ENCODE measurements around the gene NXPE1. TPM values are rescaled to one million over a fixed set of nuclear protein-coding genes. Genes with fewer than 3 reads are reported as not detected.
"Not testable (repeated sequence)": the region's sequence is repeated elsewhere in the genome, so short reads cannot be mapped to it uniquely, and the experiment has no call there.

NXPE1 gene
- total RNA-seq, result not detected

DNA sequence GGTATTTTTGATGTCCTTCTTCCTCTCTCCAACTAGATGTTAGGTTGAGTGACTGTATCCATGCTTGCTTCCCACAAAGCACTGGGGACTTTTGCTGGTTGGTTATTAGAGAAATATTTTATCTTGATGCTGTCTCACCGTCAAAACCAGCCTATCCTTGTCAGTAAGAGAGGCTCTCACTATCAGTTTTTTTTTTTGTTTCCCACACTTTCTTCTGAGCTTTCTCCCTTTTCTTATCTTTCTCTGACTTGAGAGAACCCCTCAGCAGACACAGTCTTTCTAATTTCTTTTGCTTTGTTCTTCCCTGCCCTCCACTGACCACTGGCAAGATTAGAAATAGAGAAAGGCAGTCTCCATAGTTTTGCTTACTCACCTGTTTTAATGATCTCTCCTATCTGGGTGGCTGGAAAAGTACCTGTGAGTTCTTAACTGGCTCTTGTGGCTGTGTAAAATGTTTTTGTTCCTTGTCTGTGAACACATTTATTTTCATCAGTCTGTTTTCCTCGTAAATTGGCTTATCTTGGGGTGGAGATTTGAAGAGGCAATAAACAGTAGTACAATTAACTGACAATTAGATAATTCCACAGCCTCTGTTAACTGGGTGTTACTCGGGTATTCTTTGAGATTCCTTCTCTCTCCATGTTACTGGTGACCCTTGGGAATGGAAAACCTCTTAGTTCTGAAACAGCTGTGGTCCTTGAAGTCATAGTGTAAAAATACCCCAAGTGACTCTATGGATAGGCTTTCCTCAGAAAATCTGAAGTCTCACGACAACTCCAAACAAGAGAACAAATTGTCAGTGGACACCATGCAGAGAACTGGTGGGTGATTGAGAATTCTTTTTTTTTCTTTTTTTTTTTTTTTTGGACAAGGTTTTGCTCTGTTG, at the start of gene NXPE1:
NXPE1 (minus strand) TSS at position 457 of the 886 bp plus-strand sequence. CDS start 8,680 bp downstream, outside the sequence.
- intact Hi-C loops (cut with micrococcal nuclease), result loop anchor here (5.0 kb wide), 1 partner anchor 117 kb away; no protein-coding TSS in a partner anchor
- H3K4me1 Mint-ChIP-seq (ENCODE audit: low read depth), result peaks cover 11% of the 10 kb centered on the region
- H3K36me3 Mint-ChIP-seq (ENCODE audit: low read depth), result no peaks in the 10 kb centered on the region
- no peaks in the 10 kb centered on the region for H3K27me3 Mint-ChIP-seq (ENCODE audit: low read depth)
- no peaks in the 10 kb centered on the region for H3K9me3 Mint-ChIP-seq
- H3K27ac Mint-ChIP-seq, result no peak within 1 kb of the TSS
- CTCF ChIA-PET, result no interaction called here
- no peak for DNase-seq
- no peak within 1 kb of the TSS for H3K4me3 Mint-ChIP-seq

DNA sequence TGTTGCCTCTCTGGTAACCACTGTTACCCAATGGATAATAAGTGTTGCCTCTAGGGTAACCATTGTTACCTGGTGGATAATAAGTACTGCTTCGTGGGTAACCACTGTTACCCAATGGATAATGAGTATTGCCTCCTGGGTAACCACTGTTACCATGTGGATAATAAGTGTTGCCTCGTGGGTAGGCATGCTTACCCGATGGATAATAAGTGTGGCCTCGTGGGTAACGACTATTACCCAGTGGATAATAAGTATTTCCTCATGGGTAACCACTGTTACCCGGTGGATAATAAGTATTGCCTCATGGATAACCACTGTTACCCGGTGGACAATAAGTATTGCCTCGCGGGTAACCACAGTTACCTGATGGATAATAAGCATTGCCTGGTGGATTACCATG, 49.7 kb upstream of the NXPE1 start:
- no peak for DNase-seq
- no peaks in the 10 kb centered on the region for H3K4me1 Mint-ChIP-seq (ENCODE audit: low read depth)
- H3K36me3 Mint-ChIP-seq (ENCODE audit: low read depth), result no peaks in the 10 kb centered on the region
- H3K27ac Mint-ChIP-seq, result no peak overlapping the region
- no peaks in the 10 kb centered on the region for H3K27me3 Mint-ChIP-seq (ENCODE audit: low read depth)
- no peaks in the 10 kb centered on the region for H3K9me3 Mint-ChIP-seq
- CTCF ChIA-PET, result no interaction called here
- intact Hi-C loops (cut with micrococcal nuclease), result no loop called here
- no peak overlapping the region for H3K4me3 Mint-ChIP-seq

DNA sequence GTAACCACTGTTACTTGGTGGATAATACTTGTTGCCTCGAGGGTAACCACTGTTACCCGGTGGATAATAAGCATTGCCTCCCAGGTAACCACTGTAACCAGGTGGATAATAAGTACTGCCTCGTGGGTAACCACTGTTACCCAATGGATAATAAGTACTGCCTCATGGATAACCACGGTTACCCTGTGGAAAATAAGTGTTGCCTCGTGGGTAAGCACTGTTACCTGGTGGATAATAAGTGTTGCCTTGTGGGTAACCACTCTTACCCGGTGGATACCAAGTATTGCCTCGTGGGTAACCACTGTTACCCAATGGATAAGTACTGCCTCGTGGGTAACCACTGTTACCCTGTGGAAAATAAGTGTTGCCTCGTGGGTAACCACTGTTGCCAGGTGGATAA, 48.9 kb upstream of the NXPE1 start:
- H3K9me3 Mint-ChIP-seq; H3K27ac Mint-ChIP-seq; intact Hi-C loops (cut with micrococcal nuclease): not testable (repeated sequence)

DNA sequence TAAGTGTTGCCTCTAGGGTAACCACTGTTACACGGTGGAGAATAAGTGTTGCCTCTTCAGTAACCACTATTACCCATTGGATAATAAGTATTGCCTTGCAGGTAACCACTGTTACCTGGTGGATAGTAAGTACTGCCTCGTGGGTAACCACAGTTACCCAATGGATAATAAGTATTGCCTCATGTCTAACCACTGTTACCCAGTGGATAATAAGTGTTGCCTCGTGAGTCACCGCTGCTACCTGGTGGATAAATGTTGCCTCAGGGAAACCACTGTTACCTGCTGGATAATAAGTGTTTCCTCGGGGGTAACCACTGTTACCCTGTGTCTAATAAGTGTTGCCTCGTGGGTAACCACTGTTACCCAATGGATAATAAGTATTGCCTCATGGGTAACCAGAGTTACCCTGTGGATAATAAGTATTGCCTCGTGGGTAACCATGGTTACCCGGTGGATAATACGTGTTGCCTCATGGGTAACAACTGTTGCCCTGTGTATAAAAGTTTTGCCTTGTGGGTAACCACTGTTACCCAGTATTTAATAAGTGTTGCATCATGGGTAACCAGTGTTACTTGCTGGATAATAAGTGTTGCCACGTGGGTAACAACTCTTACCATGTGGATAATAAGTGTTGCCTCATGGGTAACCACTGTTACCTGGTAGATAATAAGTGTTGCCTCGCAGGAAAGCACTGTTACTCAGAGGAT, 48.2 kb upstream of the NXPE1 start:
- Mint-ChIP-seq H3K4me1 (ENCODE audit: low read depth) (no peaks in the 10 kb centered on the region), H3K27ac (no peak overlapping the region)

More for the DNA sequence above, 48.9 kb upstream of the NXPE1 start:
- H3K36me3 Mint-ChIP-seq (ENCODE audit: low read depth); H3K4me1 Mint-ChIP-seq (ENCODE audit: low read depth); H3K27me3 Mint-ChIP-seq (ENCODE audit: low read depth); CTCF ChIA-PET; DNase-seq; H3K4me3 Mint-ChIP-seq: not testable (repeated sequence)

DNA sequence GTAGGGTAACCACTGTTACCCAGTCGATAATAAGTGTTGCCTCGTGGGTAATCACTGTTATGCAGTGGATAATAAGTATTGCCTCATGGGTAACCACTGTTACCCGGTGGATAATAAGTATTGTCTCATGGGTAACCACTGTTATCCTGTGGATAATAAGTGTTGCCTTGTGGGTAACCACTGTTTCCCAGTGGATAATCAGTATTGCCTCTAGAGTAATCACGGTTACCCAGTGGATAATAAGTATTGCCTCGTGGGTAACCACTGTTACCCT, 47.1 kb upstream of the NXPE1 start:
- H3K4me1 Mint-ChIP-seq (ENCODE audit: low read depth); H3K36me3 Mint-ChIP-seq (ENCODE audit: low read depth); H3K27ac Mint-ChIP-seq; CTCF ChIA-PET; H3K27me3 Mint-ChIP-seq (ENCODE audit: low read depth); DNase-seq; H3K9me3 Mint-ChIP-seq; H3K4me3 Mint-ChIP-seq: not testable (repeated sequence)
- intact Hi-C loops (cut with micrococcal nuclease), result loop anchor here (2.0 kb wide), 1 partner anchor 266 kb away; no protein-coding TSS in a partner anchor

More for the DNA sequence above, 48.2 kb upstream of the NXPE1 start:
- Mint-ChIP-seq H3K9me3 (no peaks in the 10 kb centered on the region), H3K4me3 (no peak overlapping the region), H3K36me3 (ENCODE audit: low read depth) (no peaks in the 10 kb centered on the region), H3K27me3 (ENCODE audit: low read depth) (no peaks in the 10 kb centered on the region)
- intact Hi-C loops (cut with micrococcal nuclease), result loop anchor here (2.0 kb wide), 1 partner anchor 267 kb away; no protein-coding TSS in a partner anchor
- CTCF ChIA-PET, result no interaction called here
- no peak for DNase-seq

DNA sequence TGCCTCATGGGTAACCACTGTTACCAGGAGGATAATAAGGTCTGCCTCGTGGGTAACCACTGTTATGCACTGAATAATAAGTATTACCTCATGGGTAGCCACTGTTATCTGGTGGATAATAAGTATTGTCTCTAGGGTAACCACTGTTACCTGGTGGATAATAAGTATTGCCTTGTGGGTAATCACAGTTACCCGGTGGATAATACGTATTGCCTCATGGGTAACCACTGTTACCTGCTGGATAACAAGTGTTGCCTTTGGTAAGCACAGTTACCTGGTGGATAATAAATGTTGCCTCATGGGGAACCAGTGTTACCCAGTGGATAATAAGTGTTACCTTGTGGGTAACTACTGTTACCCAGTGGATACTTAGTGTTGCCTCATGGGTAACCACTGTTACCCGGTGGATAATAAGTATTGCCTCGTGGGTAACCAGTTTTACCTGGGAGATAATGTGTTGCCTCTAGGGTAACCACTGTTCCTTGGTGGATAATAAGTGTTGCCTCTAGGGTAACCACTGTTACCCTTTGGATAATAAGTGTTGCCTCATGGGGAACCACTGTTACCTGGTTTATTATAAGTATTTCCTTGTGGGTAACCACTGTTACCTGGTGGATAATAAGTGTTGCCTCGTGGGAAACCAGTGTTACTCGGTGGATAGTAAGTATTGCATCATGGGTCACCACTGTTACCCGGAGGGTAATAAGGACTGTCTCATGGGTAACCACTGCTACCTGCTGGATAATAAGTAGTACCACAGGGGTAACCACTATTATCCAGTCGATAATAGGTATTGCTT, 46.5 kb upstream of the NXPE1 start:
- Mint-ChIP-seq H3K36me3 (ENCODE audit: low read depth) (no peaks in the 10 kb centered on the region), H3K4me3 (no peak overlapping the region), H3K4me1 (ENCODE audit: low read depth) (no peaks in the 10 kb centered on the region), H3K27me3 (ENCODE audit: low read depth) (no peaks in the 10 kb centered on the region), H3K27ac (no peak overlapping the region), H3K9me3 (no peaks in the 10 kb centered on the region)
- intact Hi-C loops (cut with micrococcal nuclease), result loop anchor here (2.0 kb wide), 1 partner anchor 265 kb away; no protein-coding TSS in a partner anchor
- DNase-seq, result no peak
- CTCF ChIA-PET, result no interaction called here

DNA sequence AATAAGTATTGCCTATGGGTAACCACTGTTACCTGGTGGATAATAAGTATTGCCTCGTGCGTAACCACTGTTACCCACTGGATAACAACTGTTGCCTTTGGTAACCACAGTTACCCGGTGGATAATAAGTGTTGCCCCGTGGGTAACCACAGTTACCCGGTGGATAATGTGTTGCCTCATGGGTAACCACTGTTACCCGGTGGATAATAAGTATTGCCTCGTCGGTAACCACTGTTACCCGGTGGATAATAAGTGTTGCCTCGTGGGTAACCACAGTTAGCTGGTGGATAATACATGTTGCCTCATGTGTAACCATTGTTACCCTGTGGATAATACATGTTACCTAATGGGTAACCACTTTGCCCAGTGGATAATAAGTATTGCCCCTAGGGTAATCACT, 45.7 kb upstream of the NXPE1 start:
- no peaks in the 10 kb centered on the region for H3K27me3 Mint-ChIP-seq (ENCODE audit: low read depth)
- CTCF ChIA-PET, result interaction anchor here (0.6 kb wide), 1 partner anchor 251 kb away, joined by 3 read pairs; no protein-coding TSS in a partner anchor
- DNase-seq, result no peak
- no peaks in the 10 kb centered on the region for H3K4me1 Mint-ChIP-seq (ENCODE audit: low read depth)
- H3K36me3 Mint-ChIP-seq (ENCODE audit: low read depth), result no peaks in the 10 kb centered on the region
- no peak overlapping the region for H3K4me3 Mint-ChIP-seq
- intact Hi-C loops (cut with micrococcal nuclease), result no loop called here
- H3K9me3 Mint-ChIP-seq, result no peaks in the 10 kb centered on the region
- H3K27ac Mint-ChIP-seq, result no peak overlapping the region

DNA sequence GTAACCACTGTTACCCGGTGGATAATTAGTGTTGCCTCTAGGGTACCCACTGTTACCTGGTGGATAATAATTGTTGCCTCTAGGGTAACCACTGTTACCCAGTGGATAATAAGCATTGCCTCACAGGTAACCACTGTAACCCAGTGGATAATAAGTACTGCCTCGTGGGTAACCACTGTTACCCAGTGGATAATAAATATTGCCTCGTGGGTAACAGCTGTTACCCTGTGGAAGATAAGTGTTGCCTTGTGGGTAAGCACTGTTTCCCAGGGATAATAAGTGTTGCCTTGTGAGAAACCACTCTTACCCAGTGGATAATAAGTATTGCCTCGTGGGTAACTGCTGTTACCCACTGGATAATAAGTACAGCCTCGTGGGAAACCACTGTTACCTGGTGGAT, 45.2 kb upstream of the NXPE1 start:
- intact Hi-C loops (cut with micrococcal nuclease), result no loop called here
- H3K4me1 Mint-ChIP-seq (ENCODE audit: low read depth), result no peaks in the 10 kb centered on the region
- H3K9me3 Mint-ChIP-seq, result no peaks in the 10 kb centered on the region
- CTCF ChIA-PET, result interaction anchor here (0.6 kb wide), 1 partner anchor 250 kb away, joined by 3 read pairs; no protein-coding TSS in a partner anchor
- DNase-seq, result no peak
- no peaks in the 10 kb centered on the region for H3K36me3 Mint-ChIP-seq (ENCODE audit: low read depth)
- H3K27me3 Mint-ChIP-seq (ENCODE audit: low read depth), result no peaks in the 10 kb centered on the region
- no peak overlapping the region for H3K27ac Mint-ChIP-seq
- no peak overlapping the region for H3K4me3 Mint-ChIP-seq

DNA sequence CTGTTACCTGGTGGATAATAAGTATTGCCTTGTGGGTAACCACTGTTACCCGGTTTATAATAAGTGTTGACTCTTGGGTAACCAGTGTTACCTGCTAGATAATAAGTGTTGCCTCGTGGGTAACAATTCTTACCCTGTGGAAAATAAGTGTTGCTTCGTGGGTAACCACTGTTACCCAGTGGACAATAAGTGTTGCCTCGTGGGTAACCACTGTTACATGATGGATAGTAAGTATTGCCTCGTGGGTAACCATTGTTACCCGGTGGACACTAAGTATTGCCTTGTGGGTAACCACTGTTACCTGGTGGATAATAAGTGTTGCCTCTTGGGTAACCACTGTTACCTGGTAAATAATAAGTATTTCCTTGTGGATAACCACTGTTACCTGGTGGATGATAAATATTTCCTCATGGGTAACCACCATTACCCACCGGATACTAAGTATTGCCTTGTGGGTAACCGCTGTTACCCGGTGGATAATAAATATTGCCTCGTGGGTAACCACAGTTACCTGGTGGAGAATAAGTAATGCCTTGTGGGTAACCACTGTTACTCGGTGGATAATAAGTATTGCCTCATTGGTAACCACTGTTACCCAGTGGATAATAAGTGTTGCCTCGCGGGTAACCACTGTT, 44.6 kb upstream of the NXPE1 start:
- intact Hi-C loops (cut with micrococcal nuclease), result no loop called here
- DNase-seq, result no peak
- CTCF ChIA-PET, result no interaction called here
- Mint-ChIP-seq H3K9me3 (no peaks in the 10 kb centered on the region), H3K36me3 (ENCODE audit: low read depth) (no peaks in the 10 kb centered on the region), H3K4me1 (ENCODE audit: low read depth) (no peaks in the 10 kb centered on the region), H3K27ac (no peak overlapping the region), H3K27me3 (ENCODE audit: low read depth) (no peaks in the 10 kb centered on the region), H3K4me3 (no peak overlapping the region)

DNA sequence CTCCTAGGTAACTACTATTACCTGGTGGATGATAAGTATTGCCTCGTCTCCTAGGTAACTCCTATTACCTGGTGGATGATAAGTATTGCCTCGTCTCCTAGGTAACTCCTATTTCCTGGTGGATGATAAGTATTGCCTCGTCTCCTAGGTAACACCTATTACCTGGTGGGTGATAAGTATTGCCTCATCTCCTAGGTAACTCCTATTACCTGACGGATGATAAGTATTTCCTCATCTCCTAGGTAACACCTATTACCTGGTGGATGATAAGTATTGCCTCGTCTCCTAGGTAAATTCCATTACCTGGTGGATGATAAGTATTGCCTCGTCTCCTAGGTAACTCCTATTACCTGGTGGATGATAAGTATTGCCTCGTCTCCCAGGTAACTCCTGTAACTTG, 43.5 kb upstream of the NXPE1 start:
- CTCF ChIA-PET; intact Hi-C loops (cut with micrococcal nuclease); H3K36me3 Mint-ChIP-seq (ENCODE audit: low read depth); H3K9me3 Mint-ChIP-seq; DNase-seq; H3K4me3 Mint-ChIP-seq; H3K27ac Mint-ChIP-seq; H3K4me1 Mint-ChIP-seq (ENCODE audit: low read depth); H3K27me3 Mint-ChIP-seq (ENCODE audit: low read depth): not testable (repeated sequence)

DNA sequence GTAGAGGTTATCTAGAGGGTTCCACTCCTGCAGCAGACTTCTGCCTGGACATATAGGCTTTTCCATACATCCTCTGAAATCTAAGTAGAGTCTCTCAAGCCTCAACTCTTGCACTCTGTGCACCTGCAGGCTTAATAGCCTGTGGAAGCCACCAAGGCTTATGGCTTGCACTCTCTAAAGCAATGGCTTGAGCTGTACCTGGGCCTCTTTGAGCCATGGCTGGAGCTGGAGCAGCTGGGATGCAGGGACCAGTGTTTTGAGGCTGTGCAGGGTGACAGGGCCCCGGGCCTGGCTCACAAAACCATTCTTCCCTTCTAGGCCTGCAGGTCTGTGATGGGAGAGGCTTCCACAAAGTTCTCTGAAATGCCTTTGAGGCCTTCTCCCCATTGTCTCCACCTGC, 38.8 kb upstream of the NXPE1 start:
- no peak overlapping the region for H3K27ac Mint-ChIP-seq
- CTCF ChIA-PET, result no interaction called here

More for the DNA sequence above, 38.8 kb upstream of the NXPE1 start:
- Mint-ChIP-seq H3K9me3 (no peaks in the 10 kb centered on the region), H3K27me3 (ENCODE audit: low read depth) (peaks cover 5% of the 10 kb centered on the region), H3K36me3 (ENCODE audit: low read depth) (no peaks in the 10 kb centered on the region), H3K4me1 (ENCODE audit: low read depth) (no peaks in the 10 kb centered on the region), H3K4me3 (no peak overlapping the region)
- no peak for DNase-seq
- intact Hi-C loops (cut with micrococcal nuclease), result no loop called here

Data from activated naive CD4-positive, alpha-beta T cell treated with anti-CD3 and anti-CD28 coated beads for 36 hours (primary cell).